ENCODE data around the gene HAAO. TPM values are rescaled to one million over a fixed set of nuclear protein-coding genes. Genes with fewer than 3 reads are reported as not detected.

HAAO gene
- total and polyA plus RNA-seq, 7 donors: 0.78 to 4.9 (median 0.93) TPM

GRCh38 chr2:42726680-42727079 lies 65.7 kb downstream of the HAAO start:
- intact Hi-C loops (cut with DNase I): no loop called here
- TF ChIP-seq CTCF (IDR thresholded peaks at IDR 0.05): no peak

GRCh38 chr2:42725657-42726056 lies 66.7 kb downstream of the HAAO start:
- TF ChIP-seq CTCF (IDR thresholded peaks at IDR 0.05): no peak

More at GRCh38 chr2:42726680-42727079, 65.7 kb downstream of the HAAO start:
- no peak for ATAC-seq
- no peak overlapping the region for H3K4me3 ChIP-seq
- DNase-seq: no peak
- peaks cover 9% of the 10 kb centered on the region for H3K9me3 ChIP-seq
- no peak overlapping the region for H3K27ac ChIP-seq
- H3K4me1 ChIP-seq: no peaks in the 10 kb centered on the region
- WGBS, 3 donors: 79 to 95% (median 88%) methylated on average over 2 of the region's 2 CpGs
- no peaks in the 10 kb centered on the region for H3K27me3 ChIP-seq (ENCODE audit: insufficient read depth in 3 of 3, low read length in 2 of 3)
- H3K36me3 ChIP-seq (ENCODE audit: insufficient read depth in 1 of 2, low read depth in 1 of 2): peaks cover 0 to 18% of the 10 kb centered on the region in 2 donors

GRCh38 chr2:42724886-42725285 lies 67.5 kb downstream of the HAAO start:
- Histone ChIP-seq H3K27ac (no peak overlapping the region), H3K9me3 (peaks cover 7% of the 10 kb centered on the region), H3K27me3 (ENCODE audit: insufficient read depth in 3 of 3, low read length in 2 of 3) (no peaks in the 10 kb centered on the region), H3K4me3 (no peak overlapping the region), H3K4me1 (no peaks in the 10 kb centered on the region), H3K36me3 (ENCODE audit: insufficient read depth in 1 of 2, low read depth in 1 of 2) (peaks cover 0 to 18% of the 10 kb centered on the region in 2 donors)
- TF ChIP-seq CTCF (IDR thresholded peaks at IDR 0.05): no peak
- WGBS, 3 donors: 86 to 96% (median 90%) methylated on average over 2 of the region's 2 CpGs
- intact Hi-C loops (cut with DNase I): no loop called here
- ATAC-seq (no peak), DNase-seq (no peak)

More at GRCh38 chr2:42725657-42726056, 66.7 kb downstream of the HAAO start:
- Histone ChIP-seq H3K9me3 (peaks cover 9% of the 10 kb centered on the region), H3K36me3 (ENCODE audit: insufficient read depth in 1 of 2, low read depth in 1 of 2) (peaks cover 0 to 18% of the 10 kb centered on the region in 2 donors), H3K27ac (no peak overlapping the region), H3K4me1 (no peaks in the 10 kb centered on the region), H3K4me3 (no peak overlapping the region), H3K27me3 (ENCODE audit: insufficient read depth in 3 of 3, low read length in 2 of 3) (no peaks in the 10 kb centered on the region)
- intact Hi-C loops (cut with DNase I): no loop called here
- ATAC-seq: no peak
- WGBS, 3 donors: 71 to 86% (median 72%) methylated on average over 4 of the region's 4 CpGs
- no peak for DNase-seq

- TF ChIP-seq CTCF (IDR thresholded peaks at IDR 0.05): no peak
- H3K9me3 ChIP-seq: no peaks in the 10 kb centered on the region
- no peaks in the 10 kb centered on the region for H3K4me1 ChIP-seq
- no peaks in the 10 kb centered on the region for H3K27me3 ChIP-seq (ENCODE audit: insufficient read depth in 3 of 3, low read length in 2 of 3)
- H3K36me3 ChIP-seq (ENCODE audit: insufficient read depth in 1 of 2, low read depth in 1 of 2): peaks cover 0 to 18% of the 10 kb centered on the region in 2 donors
- DNase-seq (no peak), ATAC-seq (no peak)
- no peak overlapping the region for H3K27ac ChIP-seq
- intact Hi-C loops (cut with DNase I): no loop called here
- H3K4me3 ChIP-seq: no peak overlapping the region
These were observed 68.9 kb downstream of the HAAO start for GRCh38 chr2:42723465-42723864.
